Transverse colon (tissue), 4 donors: ENCODE data around the gene SMIM1. TPM values are rescaled to one million over a fixed set of nuclear protein-coding genes. Genes with fewer than 3 reads are reported as not detected.
"Not testable (repeated sequence)": the region's sequence is repeated elsewhere in the genome, so short reads cannot be mapped to it uniquely, and the experiment has no call there.

Experiments used
- DNase-seq: peaks from one replicate; pipeline ENCODE4 v3.0.0-alpha.2; 2019
- H3K27ac ChIP-seq, 4 donors: fragments of 200-600 bp; sonication (generic); 2 replicates each; pipeline ENCODE4 v1.5.1; 2016 to 2018; ENCODE audit warnings: inconsistent platforms in 4 of 4
- H3K27me3 ChIP-seq: fragments of 200-600 bp; sonication (generic); 2 replicates; pipeline ENCODE4 v1.5.1; 2017; ENCODE audit warnings: inconsistent platforms
- H3K36me3 ChIP-seq, 4 donors: fragments of 200-600 bp; sonication (generic); 2 replicates each; pipeline ENCODE4 v1.5.1; 2017 to 2019; ENCODE audit warnings: inconsistent platforms in 4 of 4
- H3K4me1 ChIP-seq, 4 donors: fragments of 200-600 bp; sonication (generic); 2 replicates each; pipeline ENCODE4 v1.5.1; 2017 to 2020; ENCODE audit warnings: inconsistent platforms in 4 of 4
- H3K4me3 ChIP-seq, 4 donors: fragments of 200-600 bp; sonication (generic); 1 replicate in 1 of 4; 2 replicates in 3 of 4; pipeline versions ENCODE4 v1.5.1 to v1.6.1; 2017 to 2019; ENCODE audit warnings: inconsistent platforms in 4 of 4
- H3K9me3 ChIP-seq, 2 donors: fragments of 200-600 bp; sonication (generic); 2 replicates each; pipeline ENCODE4 v1.5.1; 2017 to 2019; ENCODE audit warnings: inconsistent platforms in 2 of 2
- EP300 ChIP-seq: sonication (generic); formaldehyde crosslinking; IDR thresholded peaks from one replicate; pipeline ENCODE4 v1.6.1; 2017; ENCODE audit warnings: antibody characterized with exemption, low read depth
- POLR2A ChIP-seq: fragments of 450-650 bp; IDR thresholded peaks from one replicate; pipeline ENCODE4 v1.6.1; 2016; ENCODE audit warnings: antibody characterized with exemption, mild to moderate bottlenecking, moderate library complexity
- POLR2AphosphoS5 ChIP-seq, 3 donors: sonication (generic); formaldehyde crosslinking; IDR thresholded peaks; one replicate each; pipeline ENCODE4 v1.6.1; 2016; ENCODE audit warnings: antibody characterized with exemption in 3 of 3
- WGBS, 2 donors: methylation state at CpG; one replicate each; pipeline ENCODE4 v1.1.5; 2018; ENCODE audit warnings: low coverage in 1 of 2; 5-methylcytosine and 5-hydroxymethylcytosine counted together
- in situ Hi-C, 4 donors: fragments of 200-750 bp; cut with MboI; loops; one replicate each; pipeline versions ENCODE4 v1.15.0 to v1.15.1; 2017; ENCODE audit warnings: low sequenced_read_pairs in 3 of 4, low pct_ligation_motif_present in 1 of 4, low pct_unique_long_range_greater_than_20kb in 1 of 4
- intact Hi-C: fragments of 100-400 bp; cut with DNase I; formaldehyde crosslinking; loops from one replicate; pipeline ENCODE4 v1.15.1; 2023; ENCODE audit warnings: low total_unique reads
- total RNA-seq, 4 donors: library from RNA; depleted of rRNA; stranded (reverse); fragments of >200 nt; gene quantifications; one replicate each; pipeline ENCODE4 v1.1.0, GENCODE V29; 2016
- TF ChIP-seq, protein P1 (sequence below), 5 experiments: fragments of 200-600 bp in 3 of 5; fragments of 450-650 bp in 2 of 5; sonication (generic) in 3 of 5; IDR thresholded peaks; 1 replicate in 2 of 5; 2 replicates in 3 of 5; pipeline ENCODE4 v1.5.1; 2016 to 2017; ENCODE audit warnings: antibody characterized with exemption in 5 of 5, inconsistent platforms in 3 of 5, mild to moderate bottlenecking in 2 of 5, moderate library complexity in 1 of 5

SMIM1 gene
- total RNA-seq, 4 donors from 2014 or later: not detected

GRCh38 chr1:3803905-3804626, 31.5 kb downstream of the SMIM1 start:
- TF ChIP-seq, protein P1, sequence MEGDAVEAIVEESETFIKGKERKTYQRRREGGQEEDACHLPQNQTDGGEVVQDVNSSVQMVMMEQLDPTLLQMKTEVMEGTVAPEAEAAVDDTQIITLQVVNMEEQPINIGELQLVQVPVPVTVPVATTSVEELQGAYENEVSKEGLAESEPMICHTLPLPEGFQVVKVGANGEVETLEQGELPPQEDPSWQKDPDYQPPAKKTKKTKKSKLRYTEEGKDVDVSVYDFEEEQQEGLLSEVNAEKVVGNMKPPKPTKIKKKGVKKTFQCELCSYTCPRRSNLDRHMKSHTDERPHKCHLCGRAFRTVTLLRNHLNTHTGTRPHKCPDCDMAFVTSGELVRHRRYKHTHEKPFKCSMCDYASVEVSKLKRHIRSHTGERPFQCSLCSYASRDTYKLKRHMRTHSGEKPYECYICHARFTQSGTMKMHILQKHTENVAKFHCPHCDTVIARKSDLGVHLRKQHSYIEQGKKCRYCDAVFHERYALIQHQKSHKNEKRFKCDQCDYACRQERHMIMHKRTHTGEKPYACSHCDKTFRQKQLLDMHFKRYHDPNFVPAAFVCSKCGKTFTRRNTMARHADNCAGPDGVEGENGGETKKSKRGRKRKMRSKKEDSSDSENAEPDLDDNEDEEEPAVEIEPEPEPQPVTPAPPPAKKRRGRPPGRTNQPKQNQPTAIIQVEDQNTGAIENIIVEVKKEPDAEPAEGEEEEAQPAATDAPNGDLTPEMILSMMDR (IDR thresholded peaks at IDR 0.05): no peak
- TF ChIP-seq EP300 (no peak), POLR2A (no peak), POLR2AphosphoS5 (IDR thresholded peaks at IDR 0.05) (no peak)
- peaks cover 20% of the 10 kb centered on the region for H3K27me3 ChIP-seq
- intact Hi-C loops: no loop called here
- H3K4me3 ChIP-seq: no peak overlapping the region
- WGBS, 2 donors: 38 to 61% methylated on average over 11 to 19 of the region's 19 CpGs
- DNase-seq: no peak
- H3K36me3 ChIP-seq: no peaks in the 10 kb centered on the region
- in situ Hi-C loops: no loop called here
- H3K9me3 ChIP-seq: no peaks in the 10 kb centered on the region
- peaks cover 0 to 2% (median 0%) of the 10 kb centered on the region in 4 donors for H3K4me1 ChIP-seq
- H3K27ac ChIP-seq: no peak overlapping the region

DNA sequence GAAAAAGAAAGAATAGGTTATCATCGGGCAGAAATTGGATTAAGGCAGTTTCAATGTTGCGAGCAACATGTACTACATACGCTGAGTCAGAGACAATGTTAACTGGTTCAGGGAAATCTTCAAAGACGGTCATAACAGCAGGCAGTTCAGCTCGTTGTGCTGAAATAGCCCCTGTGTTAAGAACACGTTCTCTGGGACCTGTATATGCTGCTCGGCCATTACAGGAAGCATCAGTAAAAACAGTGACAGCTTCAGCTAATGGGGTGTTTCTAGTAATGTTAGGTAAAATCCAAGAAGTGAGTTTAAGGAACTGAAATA, 32.0 kb downstream of the SMIM1 start:
- in situ Hi-C loops, DNase-seq, H3K9me3 ChIP-seq, H3K27ac ChIP-seq, H3K36me3 ChIP-seq, intact Hi-C loops, H3K4me3 ChIP-seq, H3K4me1 ChIP-seq: not testable (repeated sequence)
- 56 to 57% methylated on average over 7 of the region's 7 CpGs for whole genome bisulfite sequencing, 2 donors
- peaks cover 20% of the 10 kb centered on the region for H3K27me3 ChIP-seq

DNA sequence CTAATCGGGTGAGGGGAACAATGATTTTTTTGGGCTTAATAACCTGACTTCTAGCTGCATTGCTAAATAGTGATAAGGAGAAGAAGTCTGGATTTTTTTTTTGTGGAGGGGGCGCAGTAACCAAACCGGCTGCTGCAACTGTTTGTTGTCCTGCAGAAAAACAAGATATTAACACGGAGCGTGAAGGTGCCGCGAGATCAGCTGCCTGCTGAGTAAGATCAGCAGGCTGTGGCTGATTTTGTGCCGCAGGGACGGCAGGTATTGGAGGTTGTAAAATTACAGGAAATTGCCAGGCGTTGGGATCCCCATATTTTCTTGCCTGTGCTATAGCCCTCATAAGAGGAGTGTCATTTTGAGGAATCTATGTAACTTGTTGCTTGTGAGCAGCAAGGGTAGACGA, 32.5 kb downstream of the SMIM1 start:
- Histone ChIP-seq H3K4me1 (peaks cover 0 to 2% (median 0%) of the 10 kb centered on the region in 4 donors), H3K9me3 (no peaks in the 10 kb centered on the region), H3K27ac (no peak overlapping the region), H3K36me3 (no peaks in the 10 kb centered on the region), H3K4me3 (no peak overlapping the region), H3K27me3 (peaks cover 18% of the 10 kb centered on the region)
- intact Hi-C loops: no loop called here
- in situ Hi-C loops: no loop called here
- 76 to 79% methylated on average over 10 to 11 of the region's 11 CpGs for WGBS, 2 donors
- DNase-seq: no peak
- TF ChIP-seq, protein P1 (IDR thresholded peaks at IDR 0.05): no peak
- TF ChIP-seq POLR2AphosphoS5 (IDR thresholded peaks at IDR 0.05) (no peak), EP300 (no peak), POLR2A (no peak)

DNA sequence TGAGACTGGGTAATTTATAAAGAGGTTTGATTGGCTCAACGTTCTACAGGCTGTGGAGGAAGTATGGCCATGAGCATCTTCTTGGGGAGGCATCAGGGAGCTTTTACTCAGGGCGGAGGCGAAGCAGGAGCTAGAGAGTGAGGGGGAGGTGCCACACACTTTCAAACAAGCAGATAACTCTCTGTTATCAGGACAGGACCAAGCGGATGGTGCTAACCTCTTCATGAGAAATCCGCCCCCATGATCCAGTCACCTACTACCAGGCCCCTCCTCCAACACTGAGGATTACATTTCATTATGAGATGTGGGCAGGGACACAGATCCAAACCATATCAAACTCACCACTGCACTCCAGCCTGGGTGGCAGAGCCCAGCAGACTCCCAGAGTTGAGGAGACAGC, 35.2 kb downstream of the SMIM1 start:
- Histone ChIP-seq H3K27me3 (peaks cover 11% of the 10 kb centered on the region), H3K9me3 (no peaks in the 10 kb centered on the region), H3K27ac (no peak overlapping the region), H3K4me3 (no peak overlapping the region), H3K4me1 (no peaks in the 10 kb centered on the region), H3K36me3 (no peaks in the 10 kb centered on the region)
- no peak for TF ChIP-seq EP300
- TF ChIP-seq POLR2AphosphoS5 (IDR thresholded peaks at IDR 0.05): no peak
- TF ChIP-seq, protein P1 (IDR thresholded peaks at IDR 0.05): no peak
- no peak for TF ChIP-seq POLR2A
- 87% methylated on average over 5 of the region's 5 CpGs; no CpG with 5 or more reads in 1 of the 2 donors for WGBS, 2 donors
- in situ Hi-C loops (no loop called here), intact Hi-C loops (no loop called here)
- no peak for DNase-seq

GRCh38 chr1:3809680-3810079, 37.1 kb downstream of the SMIM1 start:
- H3K4me3 ChIP-seq: no peak overlapping the region
- DNase-seq: no peak
- intact Hi-C loops (no loop called here), in situ Hi-C loops (no loop called here)
- TF ChIP-seq, protein P1 (IDR thresholded peaks at IDR 0.05): no peak
- no peak for TF ChIP-seq POLR2A
- no peak for TF ChIP-seq EP300
- no peak for TF ChIP-seq POLR2AphosphoS5 (IDR thresholded peaks at IDR 0.05)
- H3K27me3 ChIP-seq: no peaks in the 10 kb centered on the region
- no peaks in the 10 kb centered on the region for H3K9me3 ChIP-seq
- H3K27ac ChIP-seq: no peak overlapping the region
- H3K36me3 ChIP-seq: peaks cover 0 to 4% (median under 1%) of the 10 kb centered on the region in 4 donors
- 59 to 67% methylated on average over 1 to 7 of the region's 7 CpGs for WGBS, 2 donors
- no peaks in the 10 kb centered on the region for H3K4me1 ChIP-seq

GRCh38 chr1:3810149-3810761, 37.7 kb downstream of the SMIM1 start:
- H3K36me3 ChIP-seq, H3K4me1 ChIP-seq, H3K27ac ChIP-seq, H3K9me3 ChIP-seq, DNase-seq, H3K27me3 ChIP-seq, intact Hi-C loops, in situ Hi-C loops, H3K4me3 ChIP-seq: not testable (repeated sequence)
- WGBS, 2 donors: 55 to 72% methylated on average over 8 to 9 of the region's 9 CpGs
